Activated naive CD4-positive, alpha-beta T cell treated with anti-CD3 and anti-CD28 coated beads, Interleukin-2, amount 50 U/mL, for 72 hours (primary cell): ENCODE results near the gene VCP. TPM values are rescaled to one million over a fixed set of nuclear protein-coding genes. Genes with fewer than 3 reads are reported as not detected.

ENCODE experiments used
- ATAC-seq, 2 donors: fragments of 150-1000 bp; cut with Tn5 transposase; 2 replicates each; pipeline ENCODE4 v1.10.0; 2021; ENCODE audit warnings: mild to moderate bottlenecking in 2 of 2, moderate library complexity in 2 of 2
- DNase-seq, 2 donors: peaks; one replicate each; pipeline ENCODE4 v3.0.0; 2021 to 2022; ENCODE audit warnings: low spot score in 2 of 2
- H3K27ac Mint-ChIP-seq, 2 donors: one replicate each; pipeline ENCODE4 v1.8.0; 2022; ENCODE audit warnings: mild to moderate bottlenecking in 2 of 2, mixed read lengths in 2 of 2
- H3K36me3 Mint-ChIP-seq, 2 donors: one replicate each; pipeline ENCODE4 v1.8.0; 2022; ENCODE audit warnings: mixed read lengths in 2 of 2
- H3K9me3 Mint-ChIP-seq, 2 donors: one replicate each; pipeline ENCODE4 v1.8.0; 2022; ENCODE audit warnings: mixed read lengths in 2 of 2
- total RNA-seq, 2 donors: library from RNA; stranded (reverse); gene quantifications; one replicate each; pipeline ENCODE4 v1.2.3, GENCODE V29; 2022

Gene VCP
- 100 to 1,000 TPM; 208 to 305 TPM for total RNA-seq

DNA sequence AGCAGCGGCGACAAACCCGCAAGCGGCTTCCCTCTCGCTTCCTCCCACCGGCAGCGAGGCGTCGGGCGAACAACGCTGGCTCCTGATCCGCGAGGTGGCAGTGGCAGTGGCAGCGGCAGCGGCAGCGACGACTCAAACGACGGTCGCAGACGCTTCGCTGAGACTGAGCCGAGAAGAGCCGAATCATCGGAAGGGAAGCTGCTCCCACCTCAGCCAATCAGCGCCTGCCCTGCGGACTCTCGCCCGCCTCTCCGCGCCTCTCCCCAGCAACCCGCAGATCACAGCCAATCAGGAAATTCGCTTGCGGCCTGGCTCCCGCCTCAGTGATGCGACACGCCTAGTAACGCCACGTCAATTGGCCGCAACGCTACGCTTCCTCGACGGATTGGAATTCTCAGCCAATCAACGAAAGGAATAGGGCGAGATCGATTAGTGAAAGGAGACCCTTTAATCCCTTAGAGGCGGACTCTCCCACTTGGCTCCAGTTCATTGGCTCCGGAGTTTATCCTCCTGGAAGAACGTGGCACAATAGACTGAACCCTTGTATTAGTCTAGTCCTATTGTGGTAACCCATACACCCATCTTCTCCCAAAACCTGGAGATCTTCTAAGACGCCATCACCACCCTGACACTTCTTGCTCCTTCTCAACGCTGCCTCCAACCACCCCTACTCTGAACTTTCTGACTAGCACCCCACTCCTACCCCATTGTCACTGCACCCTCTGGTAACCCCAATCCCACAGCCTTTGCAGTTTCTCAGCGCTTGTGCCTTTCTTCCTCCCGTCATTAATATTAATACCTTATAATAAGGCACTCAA is at the start of gene VCP:
VCP (minus strand) TSS at position 165 of the 818 bp plus-strand sequence. CDS start 272 bp downstream, outside the sequence.
- H3K9me3 Mint-ChIP-seq: no peaks in the 10 kb centered on the region
- peak within 1 kb of the TSS; percentile 94 to 99 for H3K27ac Mint-ChIP-seq
- H3K36me3 Mint-ChIP-seq: peaks cover 50 to 72% of the 10 kb centered on the region in 2 donors
- ATAC-seq (peak; percentile 88 to 91), DNase-seq (peak; percentile 93 to 99)

DNA sequence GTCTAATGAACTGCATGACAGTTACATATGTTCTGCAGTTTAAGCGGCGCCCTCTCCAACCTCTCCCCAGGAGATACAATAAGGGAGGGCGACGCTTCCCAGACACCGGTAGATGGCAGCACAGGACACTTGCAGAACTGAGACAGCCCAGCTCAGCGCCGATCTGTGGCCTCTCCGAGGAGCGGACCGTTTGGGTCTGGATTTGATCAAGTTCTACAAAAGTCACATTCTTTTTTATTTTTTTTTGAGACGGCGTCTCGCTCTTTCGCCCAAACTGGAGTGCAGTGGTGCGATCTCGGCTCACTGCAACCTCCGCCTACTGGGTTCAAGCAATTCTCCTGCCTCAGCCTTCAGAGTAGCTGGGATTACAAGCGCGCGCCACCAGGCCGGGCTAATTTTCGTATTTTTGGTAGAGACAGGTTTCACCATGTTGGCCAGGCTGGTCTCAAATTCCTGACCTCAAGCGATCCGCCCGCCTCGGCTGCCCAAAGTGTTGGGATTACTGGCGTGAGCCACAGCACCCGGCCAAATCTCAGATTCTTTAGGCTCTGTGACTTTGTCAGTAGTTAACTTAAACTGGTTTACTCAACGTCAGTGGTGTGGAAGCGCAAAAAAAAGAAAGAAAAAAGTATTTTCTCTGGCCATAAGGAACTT is 44.6 kb upstream of the VCP start:
- DNase-seq (peak; percentile 84 to 88), ATAC-seq (peak; percentile 67 to 68)
- peak overlapping the region; percentile 31 to 80 for H3K27ac Mint-ChIP-seq
- H3K36me3 Mint-ChIP-seq: peaks cover 0 to 5% of the 10 kb centered on the region in 2 donors
- H3K9me3 Mint-ChIP-seq: no peaks in the 10 kb centered on the region

DNA sequence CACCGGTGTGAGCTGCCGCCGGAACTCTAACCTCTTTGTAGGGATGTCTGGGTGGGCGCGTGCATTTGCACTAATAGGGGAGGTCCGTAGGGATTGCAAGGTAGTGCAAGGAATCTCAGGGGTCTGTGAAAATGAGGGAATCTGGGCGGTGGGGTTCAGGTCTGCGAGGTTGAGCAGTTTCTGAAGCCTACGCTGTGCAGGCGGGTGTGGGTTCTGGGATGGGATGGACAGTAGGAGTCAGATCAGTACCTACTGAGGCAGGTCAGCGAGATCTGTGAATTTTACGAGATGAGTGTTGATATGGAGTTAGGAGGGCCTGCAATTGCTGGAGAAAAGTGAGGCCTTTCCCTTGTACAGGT is 44.1 kb upstream of the VCP start:
- ATAC-seq (peak; percentile 3 to 6), DNase-seq (no peak)
- Mint-ChIP-seq H3K9me3 (no peaks in the 10 kb centered on the region), H3K27ac (peak overlapping the region; percentile 31 to 80), H3K36me3 (peaks cover 0 to 5% of the 10 kb centered on the region in 2 donors)

DNA sequence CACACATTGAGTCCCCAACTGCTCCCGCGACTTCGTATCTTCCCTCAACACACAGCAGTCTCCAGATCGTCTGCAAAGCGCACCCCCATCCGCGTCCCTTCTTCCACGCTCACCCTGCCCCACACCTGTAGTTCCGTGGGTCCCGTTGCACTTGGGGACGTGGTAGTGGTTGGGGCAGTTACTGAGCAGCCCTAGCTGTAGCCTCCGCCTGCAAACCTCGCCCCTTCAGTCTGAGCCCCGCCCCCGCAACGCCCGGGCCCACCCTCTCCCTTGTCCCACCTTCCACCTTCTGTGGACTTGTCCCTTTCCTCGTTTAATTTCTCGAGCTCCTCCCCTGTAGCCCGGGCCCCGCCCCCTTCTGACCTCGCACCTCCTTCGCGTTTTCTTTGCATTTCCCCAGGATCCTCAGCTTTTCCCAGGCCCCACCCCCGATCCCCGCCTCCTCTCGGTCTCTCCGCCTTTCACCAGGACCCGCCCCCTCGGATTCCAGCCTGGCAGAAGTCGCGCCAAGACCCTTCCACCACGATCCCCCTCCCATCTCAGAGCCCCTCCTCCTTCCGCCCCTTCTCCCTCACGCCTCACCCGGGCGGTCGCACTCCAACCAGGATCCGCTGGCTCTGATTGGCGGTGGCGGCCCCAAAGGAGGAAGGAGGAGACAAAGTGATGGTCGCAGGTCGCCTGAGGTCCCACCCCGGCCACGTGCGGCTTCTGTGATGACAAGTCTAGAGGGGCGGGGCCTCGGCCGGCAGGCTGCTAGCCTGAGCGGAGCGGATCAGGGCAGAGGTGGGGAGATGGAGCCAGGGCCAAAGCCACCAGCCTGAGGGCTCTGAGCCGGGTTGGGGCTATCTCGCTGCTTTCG is 43.5 kb upstream of the VCP start, which contains the start of gene ATOSB:
ATOSB (minus strand) TSS at position 183 of the 859 bp plus-strand sequence. CDS start 7,588 bp downstream, outside the sequence.
- H3K9me3 Mint-ChIP-seq: no peaks in the 10 kb centered on the region
- peak; percentile 64 to 75 for ATAC-seq

DNA sequence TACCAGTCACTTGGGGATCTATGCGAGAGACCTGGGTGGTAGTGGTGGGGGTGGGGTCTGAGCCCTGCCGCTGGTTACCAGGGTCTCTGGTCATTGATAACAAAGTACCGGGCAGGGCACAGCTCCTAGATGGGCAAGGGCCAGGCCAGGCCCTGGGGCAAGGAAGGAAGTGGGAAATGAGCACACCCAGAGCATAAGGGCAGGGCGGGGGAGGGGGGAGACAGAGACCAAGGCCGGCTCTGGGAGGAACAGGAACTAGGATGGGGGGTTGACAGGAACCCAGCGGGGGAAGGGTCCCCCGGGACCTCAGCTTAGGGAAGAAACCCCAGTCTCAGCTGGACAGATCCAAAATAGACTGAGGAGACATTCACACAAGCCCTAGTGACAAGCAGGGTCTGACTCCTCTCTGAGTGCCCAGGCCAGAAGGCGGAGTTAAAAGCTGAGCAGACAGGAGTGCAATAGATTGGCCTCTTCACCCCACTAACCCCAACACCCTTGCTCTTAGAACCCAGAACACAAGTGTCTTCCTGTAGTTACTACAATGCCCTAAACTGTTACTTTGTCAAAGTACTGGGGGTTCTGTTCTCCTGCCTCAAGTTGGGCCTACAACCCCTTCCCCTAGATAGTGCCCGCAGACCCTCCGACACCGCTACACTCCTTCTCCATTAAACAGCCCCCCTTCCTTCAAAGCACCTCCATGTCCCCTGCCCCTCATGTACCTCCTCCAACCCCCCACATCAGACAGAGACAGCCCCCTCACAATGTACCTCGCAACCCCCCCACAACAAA is 42.6 kb upstream of the VCP start:
- peak in 1 of 2 donors; percentile 38 for DNase-seq
- Mint-ChIP-seq H3K9me3 (no peaks in the 10 kb centered on the region), H3K36me3 (peaks cover 0 to 5% of the 10 kb centered on the region in 2 donors), H3K27ac (peak overlapping the region; percentile 80 to 92)
- no peak for ATAC-seq

More for the DNA sequence above, 43.5 kb upstream of the VCP start, which contains the start of gene ATOSB:
- DNase-seq: peak; percentile 87 to 90
- Mint-ChIP-seq H3K36me3 (peaks cover 0 to 5% of the 10 kb centered on the region in 2 donors), H3K27ac (peak within 1 kb of the TSS; percentile 80 to 92)

DNA sequence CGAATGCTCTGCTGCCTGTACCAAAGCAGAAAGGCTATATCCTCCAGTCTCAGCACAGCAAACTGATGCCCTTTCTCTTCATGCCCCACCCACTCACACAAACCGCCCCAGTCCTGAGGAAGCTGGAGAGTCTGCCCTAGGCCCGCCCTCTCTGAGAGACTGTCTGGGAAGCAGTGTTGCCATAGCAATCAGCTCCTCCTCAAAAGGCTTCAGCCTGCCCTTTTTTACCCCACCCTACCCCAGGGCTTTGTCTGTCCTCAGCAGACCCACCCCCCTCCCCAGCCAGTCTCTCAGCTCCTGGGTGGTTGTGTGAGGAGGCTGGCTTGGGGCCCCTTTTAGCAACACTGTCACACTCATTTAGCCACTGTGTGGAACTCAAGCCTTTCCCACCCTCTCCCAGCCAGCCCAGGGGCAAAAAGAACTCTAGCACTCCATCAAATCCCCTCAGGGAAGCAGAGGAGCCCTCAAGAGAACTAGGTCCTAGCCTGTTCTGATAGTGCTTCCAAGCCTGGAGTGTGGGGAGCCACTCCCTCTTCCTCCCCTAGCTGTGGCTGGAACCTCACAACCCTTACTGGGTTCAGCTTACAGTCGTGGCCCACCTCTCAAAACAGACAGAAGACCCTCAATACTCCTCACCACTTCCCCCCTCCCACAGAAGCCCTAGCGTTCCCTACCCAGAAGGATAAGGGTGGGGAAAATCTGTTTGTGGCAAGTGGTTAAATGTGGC is 41.9 kb upstream of the VCP start:
- ATAC-seq (peak; percentile 13 to 18), DNase-seq (peak in 1 of 2 donors; percentile 57)
- no peaks in the 10 kb centered on the region for H3K9me3 Mint-ChIP-seq
- H3K36me3 Mint-ChIP-seq: peaks cover 0 to 5% of the 10 kb centered on the region in 2 donors
- H3K27ac Mint-ChIP-seq: peak overlapping the region; percentile 80 to 92

DNA sequence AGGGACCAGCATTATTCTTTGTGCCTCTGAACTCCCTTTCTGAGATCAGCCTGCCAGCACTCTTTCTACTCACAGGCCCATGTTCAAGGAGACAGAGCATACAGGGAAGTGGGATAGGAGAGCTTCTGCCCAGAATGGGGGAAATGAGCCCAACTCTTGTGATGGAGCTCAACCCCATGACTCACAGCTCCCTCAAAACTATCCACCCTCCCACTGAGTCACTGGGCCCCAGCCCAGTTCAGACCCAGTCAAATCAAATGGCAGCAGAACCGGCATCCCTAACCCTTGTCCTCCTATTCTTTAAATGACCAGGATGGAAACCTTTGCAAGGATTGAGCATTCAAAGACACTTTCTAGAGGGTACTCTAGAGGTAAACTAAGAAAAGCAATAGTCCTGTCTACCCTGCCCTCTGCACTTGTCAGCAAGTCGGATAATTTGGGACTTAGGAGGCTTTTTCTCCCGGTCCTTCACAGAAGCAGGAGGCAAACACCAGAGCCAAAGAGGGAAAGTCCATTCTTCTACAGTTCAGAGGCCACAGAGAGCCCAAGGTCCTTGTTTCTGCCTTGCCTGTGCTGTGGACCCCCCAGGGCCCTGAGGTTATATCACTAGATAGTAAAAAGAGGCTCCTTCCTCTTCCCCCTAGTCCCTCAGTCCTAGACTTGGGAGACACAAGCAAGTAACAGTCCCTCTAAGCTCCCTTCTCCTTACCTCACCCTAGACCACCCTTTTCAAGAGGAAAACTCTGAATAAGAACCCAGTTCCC is 40.0 kb upstream of the VCP start:
- Mint-ChIP-seq H3K36me3 (peaks cover 0 to 5% of the 10 kb centered on the region in 2 donors), H3K27ac (peak overlapping the region; percentile 34 to 75), H3K9me3 (no peaks in the 10 kb centered on the region)
- DNase-seq (no peak), ATAC-seq (peak in 1 of 2 donors; percentile 4)

DNA sequence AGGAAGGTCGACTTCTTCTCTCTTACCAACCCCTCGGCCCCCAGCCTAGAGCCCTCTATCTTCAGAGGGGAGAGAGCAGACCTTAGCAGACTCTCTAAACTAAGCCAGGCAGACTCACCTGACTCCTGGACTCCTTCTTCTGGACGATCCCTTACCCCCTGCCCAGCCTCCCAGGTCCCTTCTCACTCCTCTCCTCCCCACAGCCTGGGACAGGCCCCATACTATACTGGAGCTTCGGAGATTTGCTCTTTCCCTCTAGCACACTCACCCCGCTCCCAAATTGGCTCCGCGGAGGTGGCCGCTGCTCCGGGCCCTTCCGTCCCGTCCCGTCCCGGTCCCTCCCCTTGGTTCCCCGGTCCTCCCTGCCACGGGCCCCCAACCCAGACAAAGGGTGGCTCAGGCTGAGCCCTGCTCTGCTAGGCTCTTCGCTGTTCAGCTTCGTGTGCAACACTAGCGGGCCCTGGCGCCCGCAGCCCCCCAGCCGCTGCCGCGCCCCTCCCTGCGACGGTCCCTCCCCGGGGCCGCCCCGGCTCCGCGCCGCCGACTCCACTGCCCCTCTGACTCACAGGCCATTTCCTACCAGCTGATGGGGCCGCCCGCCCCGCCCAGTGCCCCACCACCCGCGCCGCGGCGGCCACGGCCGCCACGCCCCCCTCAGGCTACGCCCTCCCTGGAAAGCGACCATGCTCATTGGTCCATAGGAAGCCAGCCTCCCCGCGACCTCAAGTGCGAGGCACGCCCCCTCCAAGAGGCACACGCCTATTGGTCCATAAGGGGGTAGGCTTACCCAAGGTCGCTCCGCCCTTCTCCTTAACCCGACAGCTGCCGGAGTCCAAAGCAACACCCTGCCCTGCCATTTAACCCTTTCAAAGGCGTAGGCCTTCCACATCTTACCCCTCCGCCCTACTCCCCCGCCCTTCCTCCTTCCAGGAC is 38.8 kb upstream of the VCP start:
- H3K9me3 Mint-ChIP-seq: no peaks in the 10 kb centered on the region
- H3K36me3 Mint-ChIP-seq: peaks cover 0 to 5% of the 10 kb centered on the region in 2 donors
- DNase-seq (peak; percentile 90 to 94), ATAC-seq (peak; percentile 82 to 83)
- H3K27ac Mint-ChIP-seq: peak overlapping the region; percentile 75 to 85

DNA sequence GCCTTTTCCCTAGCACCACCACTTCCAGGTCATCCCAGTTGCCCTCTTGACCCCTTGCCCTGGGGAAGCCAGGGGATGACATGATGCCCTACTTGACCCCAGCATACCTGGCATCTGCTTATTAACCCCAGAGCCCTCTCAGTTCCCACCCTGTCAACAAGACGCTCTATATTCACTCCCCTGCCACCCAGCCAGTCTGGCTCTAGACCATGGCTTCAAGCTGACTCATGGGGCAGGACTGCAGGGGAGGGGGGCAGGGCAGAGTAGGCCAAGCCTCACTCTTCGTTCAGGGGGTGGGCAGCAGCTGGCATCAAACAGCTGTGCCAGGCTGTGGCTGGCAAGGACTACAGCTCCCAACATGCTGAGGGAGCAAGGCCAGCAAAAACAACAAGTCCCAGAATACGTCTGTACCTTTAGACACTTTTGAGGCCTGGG is 37.9 kb upstream of the VCP start:
- H3K9me3 Mint-ChIP-seq: no peaks in the 10 kb centered on the region
- ATAC-seq (no peak), DNase-seq (no peak)
- H3K36me3 Mint-ChIP-seq: peaks cover 0 to 5% of the 10 kb centered on the region in 2 donors
- no peak overlapping the region for H3K27ac Mint-ChIP-seq

DNA sequence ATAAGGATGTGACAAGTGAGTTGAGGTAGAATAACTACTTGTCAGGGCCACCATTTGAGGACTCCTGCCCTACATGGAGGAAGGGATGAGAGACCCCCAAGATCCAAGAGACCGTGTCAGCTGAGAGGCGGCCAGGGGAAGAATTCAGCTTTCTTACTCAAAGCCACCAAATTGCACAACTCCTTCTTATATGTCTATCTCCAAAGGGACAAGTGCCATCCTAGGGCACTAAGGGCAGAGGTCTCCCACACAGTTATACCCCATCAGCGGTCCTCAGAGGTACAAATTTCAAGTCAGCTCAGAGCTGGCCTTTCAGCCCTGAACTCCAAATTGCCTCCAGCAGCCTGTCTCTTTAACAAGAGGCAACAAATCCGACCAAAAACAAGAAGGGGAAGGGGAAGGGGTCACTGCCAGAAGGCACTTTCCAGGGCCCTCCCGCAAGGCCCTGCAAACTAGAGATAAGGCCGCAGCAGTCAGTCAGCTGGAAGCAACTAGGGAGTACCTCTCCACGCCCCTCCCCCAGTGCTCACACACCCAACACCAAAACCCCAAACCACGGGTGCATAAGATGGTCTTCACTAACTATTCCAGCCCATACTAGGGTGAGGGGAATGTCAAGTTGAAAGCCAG is 36.6 kb upstream of the VCP start:
- ATAC-seq: no peak
- Mint-ChIP-seq H3K27ac (no peak overlapping the region), H3K9me3 (no peaks in the 10 kb centered on the region), H3K36me3 (peaks cover 0 to 5% of the 10 kb centered on the region in 2 donors)
- no peak for DNase-seq

DNA sequence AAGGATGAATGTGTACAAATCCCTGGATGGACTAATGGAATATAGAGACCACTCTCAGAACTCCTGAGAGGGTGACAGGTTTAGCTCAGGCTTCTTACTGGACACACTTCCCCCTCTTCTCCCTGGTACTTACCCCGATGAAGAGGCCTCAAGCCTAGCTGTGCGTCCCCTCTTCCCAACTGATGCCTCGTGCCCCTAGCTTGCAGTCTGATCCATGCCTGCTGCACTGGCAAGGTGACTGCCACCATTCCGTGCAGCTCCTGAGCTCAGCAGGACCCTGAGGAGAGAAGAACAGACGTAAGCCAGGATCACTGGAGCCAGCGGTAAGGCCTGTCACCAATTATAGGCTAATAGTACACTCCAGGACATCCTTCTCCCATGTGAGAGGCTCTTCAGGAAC is 36.0 kb upstream of the VCP start:
- no peak for ATAC-seq
- H3K9me3 Mint-ChIP-seq: no peaks in the 10 kb centered on the region
- DNase-seq: no peak
- H3K27ac Mint-ChIP-seq: no peak overlapping the region
- peaks cover 0 to under 1% of the 10 kb centered on the region in 2 donors for H3K36me3 Mint-ChIP-seq

DNA sequence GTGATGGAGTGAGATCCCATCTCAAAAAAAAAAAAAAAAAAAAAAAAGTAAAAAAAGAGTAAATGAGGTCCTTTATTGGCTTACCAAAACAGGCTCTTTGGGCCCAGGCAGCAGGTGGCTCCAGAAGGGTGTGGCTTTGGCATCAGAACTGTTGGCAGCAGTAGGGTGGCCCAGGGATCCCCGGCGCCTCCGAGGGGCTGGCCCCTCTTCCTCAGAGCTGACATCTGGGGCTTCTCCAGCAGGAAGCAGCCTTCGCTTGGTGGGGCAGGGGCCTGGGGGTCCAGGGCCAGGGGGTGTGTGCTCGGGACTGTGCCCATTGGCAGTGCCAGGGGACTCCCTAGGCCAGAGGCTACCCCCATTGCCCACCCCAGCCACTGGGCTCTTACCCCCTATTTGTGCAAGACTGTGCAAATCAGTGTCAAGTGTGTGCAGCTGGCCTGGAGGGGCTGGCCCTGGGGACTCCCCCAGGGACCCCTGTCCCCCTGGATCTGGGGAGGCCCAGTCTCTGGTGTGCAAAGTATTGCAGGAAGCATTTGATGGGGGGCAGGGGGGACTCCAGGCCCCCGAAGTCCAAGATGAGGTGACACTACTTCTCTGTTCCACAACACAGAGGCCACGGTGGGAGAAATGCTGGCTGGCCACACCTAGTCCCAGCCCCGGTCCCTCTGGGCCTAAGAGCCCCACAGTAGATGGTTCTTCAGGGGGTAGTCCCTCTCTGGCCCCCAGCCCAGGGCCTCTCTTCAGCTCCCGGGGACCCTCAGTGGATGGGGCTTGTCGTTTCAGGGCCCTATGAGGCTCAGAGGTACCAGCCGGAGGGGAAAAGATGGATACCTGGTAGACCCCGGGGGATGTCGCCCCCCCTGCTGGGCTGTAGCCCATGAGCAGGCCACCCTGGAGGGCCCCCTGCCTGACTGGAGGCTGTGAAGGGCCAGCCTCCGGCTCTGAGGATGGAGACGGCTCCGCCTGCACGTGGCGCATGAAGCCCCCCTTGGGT is 35.2 kb upstream of the VCP start:
- no peak for ATAC-seq
- DNase-seq: no peak
- no peaks in the 10 kb centered on the region for H3K9me3 Mint-ChIP-seq

More for the DNA sequence above, 35.2 kb upstream of the VCP start:
- Mint-ChIP-seq H3K27ac (no peak overlapping the region), H3K36me3 (peaks cover 6 to 7% of the 10 kb centered on the region in 2 donors)
